HG03060 (cell line): Measurements from ENCODE around the gene PROB1.
"Not testable (repeated sequence)": the region's sequence is repeated elsewhere in the genome, so short reads cannot be mapped to it uniquely, and the experiment has no call there.

Experiments used
- ATAC-seq: cut with Tn5 transposase; IDR thresholded peaks from one replicate; pipeline ENCODE4 v1.9.1; 2021; ENCODE audit warnings: low read depth, moderate number of reproducible peaks; ENCODE audit not compliant: unreplicated experiment

PROB1 gene

GRCh38 chr5:139394654-139395566, at the start of gene PROB1:
Gene PROB1, minus strand, starts transcription at chr5:139395104. Its CDS starts 23 bp downstream, at chr5:139395081.
- ATAC-seq = no peak

GRCh38 chr5:139443831-139444453, 49.0 kb upstream of the PROB1 start:
- no peak for ATAC-seq

- ATAC-seq = not testable (repeated sequence)
Observed at GRCh38 chr5:139440416-139440815, 45.5 kb upstream of the PROB1 start.

GRCh38 chr5:139439013-139439903, 44.4 kb upstream of the PROB1 start, which contains the start of gene DNAJC18:
Gene DNAJC18, minus strand, starts transcription at chr5:139439525. Its CDS starts 80 bp downstream, at chr5:139439445.
- ATAC-seq = peak; percentile 52

- no peak for ATAC-seq
Observed at GRCh38 chr5:139438707-139439012, 43.8 kb upstream of the PROB1 start.

GRCh38 chr5:139435676-139436075, 40.8 kb upstream of the PROB1 start:
- no peak for ATAC-seq

- ATAC-seq = no peak
Observed at GRCh38 chr5:139431706-139432105, 36.8 kb upstream of the PROB1 start.

GRCh38 chr5:139430015-139430414, 35.1 kb upstream of the PROB1 start:
- no peak for ATAC-seq

GRCh38 chr5:139426203-139426885, 31.4 kb upstream of the PROB1 start:
- no peak for ATAC-seq

- no peak for ATAC-seq
Observed at GRCh38 chr5:139425497-139425896, 30.6 kb upstream of the PROB1 start.

- no peak for ATAC-seq
Observed at GRCh38 chr5:139422307-139422893, 27.5 kb upstream of the PROB1 start.

GRCh38 chr5:139419226-139420192, 24.6 kb upstream of the PROB1 start:
- no peak for ATAC-seq

GRCh38 chr5:139418793-139419192, 23.9 kb upstream of the PROB1 start:
- ATAC-seq = no peak

GRCh38 chr5:139417214-139417613, 22.3 kb upstream of the PROB1 start:
- no peak for ATAC-seq

GRCh38 chr5:139416651-139417050, 21.7 kb upstream of the PROB1 start:
- ATAC-seq = no peak

GRCh38 chr5:139415869-139416268, 21.0 kb upstream of the PROB1 start:
- ATAC-seq = no peak

- ATAC-seq = no peak
Observed at GRCh38 chr5:139415221-139415861, 20.4 kb upstream of the PROB1 start.

- no peak for ATAC-seq
Observed at GRCh38 chr5:139414581-139415130, 19.8 kb upstream of the PROB1 start.
